Right lobe of liver (tissue), 6 donors: Measurements from ENCODE around the gene MRGPRX4. TPM values are rescaled to one million over a fixed set of nuclear protein-coding genes. Genes with fewer than 3 reads are reported as not detected.
"Not testable (repeated sequence)": the region's sequence is repeated elsewhere in the genome, so short reads cannot be mapped to it uniquely, and the experiment has no call there.

Source experiments
- ATAC-seq, 4 donors: fragments of 200-7000 bp; cut with Tn5 transposase; one replicate each; pipeline ENCODE4 v1.9.1; 2020; ENCODE audit warnings: mild to moderate bottlenecking in 4 of 4, moderate library complexity in 4 of 4
- DNase-seq, 3 donors: peaks; one replicate each; pipeline ENCODE4 v3.0.0-alpha.2; 2020
- H3K27ac ChIP-seq, 3 donors: fragments of 200-600 bp; one replicate each; pipeline ENCODE4 v1.8.0; 2022
- H3K27me3 ChIP-seq, 2 donors: fragments of 200-600 bp; one replicate each; pipeline ENCODE4 v1.8.0; 2022
- H3K36me3 ChIP-seq, 4 donors: fragments of 200-600 bp; sonication (generic) in 1 of 4; one replicate each; pipeline versions ENCODE4 v1.5.1 to v1.8.0; 2017 to 2022; ENCODE audit warnings: control low read depth in 1 of 4
- H3K4me1 ChIP-seq, 4 donors: fragments of 200-600 bp; sonication (generic) in 1 of 4; one replicate each; pipeline versions ENCODE4 v1.5.1 to v1.8.0; 2017 to 2022; ENCODE audit warnings: control low read depth in 1 of 4
- H3K4me3 ChIP-seq, 3 donors: fragments of 200-600 bp; one replicate each; pipeline ENCODE4 v1.8.0; 2022
- H3K9me3 ChIP-seq, 4 donors: fragments of 200-600 bp; sonication (generic) in 1 of 4; one replicate each; pipeline versions ENCODE4 v1.5.1 to v1.8.0; 2017 to 2022; ENCODE audit warnings: control low read depth in 1 of 4
- POLR2A ChIP-seq: fragments of 450-650 bp; IDR thresholded peaks from one replicate; pipeline ENCODE4 v1.6.1; 2017; ENCODE audit warnings: antibody characterized with exemption, mild to moderate bottlenecking
- whole genome bisulfite sequencing: methylation state at CpG from one replicate; pipeline ENCODE4 v1.1.6; 2018; ENCODE audit warnings: low coverage, low lambda C conversion rate; ENCODE audit not compliant: insufficient coverage; ENCODE audit errors: missing lambda C conversion rate; 5-methylcytosine and 5-hydroxymethylcytosine counted together
- intact Hi-C, 2 donors: fragments of 100-400 bp; cut with DNase I; formaldehyde crosslinking; loops; one replicate each; pipeline versions ENCODE4 v1.11.2 to v1.14.1; 2022
- long read RNA-seq: library from polyadenylated mRNA; unstranded; transcript quantifications from one replicate; pipeline ENCODE4 v2.0.0, GENCODE V29; 2019
- total RNA-seq, 6 experiments: library from RNA; depleted of rRNA in 2 of 6; stranded (reverse); fragments of >200 nt in 2 of 6; fragmentation: NEBNext Ultra II Directional in 3 of 6; extraction: Animal tissue kit (Norgen Biotek cat#: 25700) in 3 of 6; gene quantifications; one replicate each; pipeline versions ENCODE4 v1.1.0 to v1.2.4, GENCODE V29; 2016 to 2023
- TF ChIP-seq, protein P1 (sequence below), 4 donors: fragments of 200-600 bp in 3 of 4; fragments of 450-650 bp in 1 of 4; IDR thresholded peaks; one replicate each; pipeline versions ENCODE4 v1.5.1 to v1.8.0; 2016 to 2022; ENCODE audit warnings: antibody characterized with exemption in 4 of 4, mild to moderate bottlenecking in 2 of 4
- donor health status: DM: no; HTN: yes; CAD: no.
- donor health status: DM: no; HTN: no; CAD: no.
- donor health status: DM: no; HTN: no; CAD: no.
- donor health status: DM: no; HTN: yes; CAD: no.
- donor health status: DM: no; HTN: yes; CAD: no.

The MRGPRX4 gene
- total RNA-seq, result not detected
- long read RNA-seq, result 0 reads

DNA sequence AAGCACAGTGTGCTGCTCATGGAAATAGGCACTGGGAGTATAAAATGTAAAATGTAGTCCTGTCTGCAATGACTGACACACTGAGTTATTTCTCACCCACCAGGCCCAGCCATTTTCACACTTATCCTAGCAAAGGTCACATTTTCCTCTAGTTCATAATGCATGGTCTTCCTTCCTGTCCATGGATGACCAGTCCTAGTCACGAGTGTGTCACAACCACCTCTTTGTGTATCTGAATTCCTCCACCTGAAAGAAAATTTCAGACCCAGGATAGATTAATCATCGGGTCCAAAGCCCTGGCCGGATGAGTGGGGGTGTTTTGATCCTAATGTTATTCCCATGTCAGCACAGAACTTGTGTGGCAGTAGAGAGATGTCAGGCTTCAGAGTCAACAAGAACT lies at the start of gene MRGPRX4:
MRGPRX4 (plus strand) TSS at position 172 of the 400 bp plus-strand sequence. CDS start 420 bp downstream, outside the sequence.
- Histone ChIP-seq H3K9me3 (no peaks in the 10 kb centered on the region), H3K36me3 (no peaks in the 10 kb centered on the region), H3K4me3 (no peak within 1 kb of the TSS), H3K27ac (no peak within 1 kb of the TSS), H3K27me3 (no peaks in the 10 kb centered on the region), H3K4me1 (no peaks in the 10 kb centered on the region)
- ATAC-seq, result no peak
- WGBS, result 42% methylated on average over 1 of the region's 3 CpGs
- DNase-seq, result no peak
- TF ChIP-seq, protein P1, sequence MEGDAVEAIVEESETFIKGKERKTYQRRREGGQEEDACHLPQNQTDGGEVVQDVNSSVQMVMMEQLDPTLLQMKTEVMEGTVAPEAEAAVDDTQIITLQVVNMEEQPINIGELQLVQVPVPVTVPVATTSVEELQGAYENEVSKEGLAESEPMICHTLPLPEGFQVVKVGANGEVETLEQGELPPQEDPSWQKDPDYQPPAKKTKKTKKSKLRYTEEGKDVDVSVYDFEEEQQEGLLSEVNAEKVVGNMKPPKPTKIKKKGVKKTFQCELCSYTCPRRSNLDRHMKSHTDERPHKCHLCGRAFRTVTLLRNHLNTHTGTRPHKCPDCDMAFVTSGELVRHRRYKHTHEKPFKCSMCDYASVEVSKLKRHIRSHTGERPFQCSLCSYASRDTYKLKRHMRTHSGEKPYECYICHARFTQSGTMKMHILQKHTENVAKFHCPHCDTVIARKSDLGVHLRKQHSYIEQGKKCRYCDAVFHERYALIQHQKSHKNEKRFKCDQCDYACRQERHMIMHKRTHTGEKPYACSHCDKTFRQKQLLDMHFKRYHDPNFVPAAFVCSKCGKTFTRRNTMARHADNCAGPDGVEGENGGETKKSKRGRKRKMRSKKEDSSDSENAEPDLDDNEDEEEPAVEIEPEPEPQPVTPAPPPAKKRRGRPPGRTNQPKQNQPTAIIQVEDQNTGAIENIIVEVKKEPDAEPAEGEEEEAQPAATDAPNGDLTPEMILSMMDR (IDR thresholded peaks at IDR 0.05), result no peak
- TF ChIP-seq POLR2A, result no peak
- intact Hi-C loops, result no loop called here

DNA sequence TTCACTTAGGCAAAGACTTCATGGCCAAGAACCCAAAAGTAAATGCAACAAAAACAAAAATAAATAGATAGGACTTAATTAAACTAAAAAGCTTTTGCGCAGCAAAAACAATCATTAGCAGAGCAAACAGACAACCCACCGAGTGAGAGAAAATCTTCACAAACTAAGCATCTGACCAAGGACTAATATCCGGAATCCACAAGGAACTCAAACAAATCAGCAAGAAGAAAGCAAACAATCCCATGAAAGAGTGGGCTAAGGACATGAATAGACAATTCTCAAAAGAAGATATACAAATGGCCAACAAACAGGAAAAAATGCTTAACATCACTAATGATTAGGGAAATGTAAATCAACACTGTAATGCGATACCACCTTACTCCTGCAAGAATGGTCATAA lies 41.5 kb upstream of the MRGPRX4 start:
- intact Hi-C loops, H3K36me3 ChIP-seq, H3K4me1 ChIP-seq, H3K27me3 ChIP-seq, H3K27ac ChIP-seq, DNase-seq, H3K4me3 ChIP-seq, ATAC-seq, H3K9me3 ChIP-seq: not testable (repeated sequence)
- WGBS, result 70% methylated on average over 4 of the region's 4 CpGs

DNA sequence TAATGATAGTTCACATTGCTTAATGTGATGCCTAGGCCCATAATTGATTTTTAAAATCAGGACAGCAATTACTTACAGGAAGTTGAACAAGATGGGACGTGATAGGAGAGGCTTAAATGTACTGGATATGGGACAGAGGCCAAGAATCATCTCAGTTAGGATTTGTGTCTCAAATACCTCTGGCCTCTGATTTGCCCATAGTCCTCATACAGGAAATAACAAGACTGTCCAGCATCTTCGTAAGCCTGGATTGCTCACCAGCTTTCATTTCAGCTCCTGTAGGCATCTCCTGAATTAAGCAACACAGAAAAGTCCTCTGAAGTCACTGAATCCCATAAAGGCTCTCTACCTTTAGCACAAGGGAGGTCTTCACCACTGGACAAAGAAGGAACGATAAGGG lies 40.3 kb upstream of the MRGPRX4 start, which contains the start of gene MRGPRX3:
MRGPRX3 (plus strand) TSS at position 231 of the 400 bp plus-strand sequence. CDS start 4,632 bp downstream, outside the sequence.
- ATAC-seq, result no peak
- DNase-seq, result no peak
- H3K27ac ChIP-seq, result no peak within 1 kb of the TSS
- no peaks in the 10 kb centered on the region for H3K27me3 ChIP-seq
- intact Hi-C loops, result no loop called here
- H3K9me3 ChIP-seq, result peaks cover 0 to 3% (median 0%) of the 10 kb centered on the region in 4 donors
- 68% methylated on average over 3 of the region's 3 CpGs for WGBS
- TF ChIP-seq, protein P1 (IDR thresholded peaks at IDR 0.05), result no peak
- no peak for TF ChIP-seq POLR2A
- H3K36me3 ChIP-seq, result no peaks in the 10 kb centered on the region
- H3K4me1 ChIP-seq, result no peaks in the 10 kb centered on the region
- no peak within 1 kb of the TSS for H3K4me3 ChIP-seq

DNA sequence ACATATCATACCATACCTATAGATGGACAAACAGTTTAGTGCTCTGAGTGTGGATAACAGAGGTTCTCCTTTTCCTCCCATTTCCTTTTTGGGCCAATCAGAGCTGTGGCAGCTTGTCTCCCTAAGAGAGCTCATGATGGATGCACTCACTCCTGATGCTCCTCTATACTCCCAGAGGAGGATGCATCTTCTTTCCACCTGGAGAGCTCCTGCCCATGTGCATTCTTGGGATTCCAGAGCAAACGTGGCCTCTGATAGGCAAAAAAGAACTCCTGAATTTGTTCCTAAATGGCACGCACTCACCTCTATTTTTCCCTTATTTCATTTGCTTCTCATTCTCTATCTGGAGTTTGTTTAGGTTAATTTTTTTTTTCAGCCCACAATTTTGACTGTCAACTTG lies 37.3 kb upstream of the MRGPRX4 start:
- no peaks in the 10 kb centered on the region for H3K9me3 ChIP-seq
- intact Hi-C loops, result no loop called here
- H3K36me3 ChIP-seq, result no peaks in the 10 kb centered on the region
- TF ChIP-seq, protein P1 (IDR thresholded peaks at IDR 0.05), result no peak
- no peak for TF ChIP-seq POLR2A
- H3K27ac ChIP-seq, result no peak overlapping the region
- H3K4me1 ChIP-seq, result no peaks in the 10 kb centered on the region
- no peak for DNase-seq
- ATAC-seq, result no peak
- no peak overlapping the region for H3K4me3 ChIP-seq
- H3K27me3 ChIP-seq, result no peaks in the 10 kb centered on the region
- 36% methylated on average over 2 of the region's 2 CpGs for WGBS

DNA sequence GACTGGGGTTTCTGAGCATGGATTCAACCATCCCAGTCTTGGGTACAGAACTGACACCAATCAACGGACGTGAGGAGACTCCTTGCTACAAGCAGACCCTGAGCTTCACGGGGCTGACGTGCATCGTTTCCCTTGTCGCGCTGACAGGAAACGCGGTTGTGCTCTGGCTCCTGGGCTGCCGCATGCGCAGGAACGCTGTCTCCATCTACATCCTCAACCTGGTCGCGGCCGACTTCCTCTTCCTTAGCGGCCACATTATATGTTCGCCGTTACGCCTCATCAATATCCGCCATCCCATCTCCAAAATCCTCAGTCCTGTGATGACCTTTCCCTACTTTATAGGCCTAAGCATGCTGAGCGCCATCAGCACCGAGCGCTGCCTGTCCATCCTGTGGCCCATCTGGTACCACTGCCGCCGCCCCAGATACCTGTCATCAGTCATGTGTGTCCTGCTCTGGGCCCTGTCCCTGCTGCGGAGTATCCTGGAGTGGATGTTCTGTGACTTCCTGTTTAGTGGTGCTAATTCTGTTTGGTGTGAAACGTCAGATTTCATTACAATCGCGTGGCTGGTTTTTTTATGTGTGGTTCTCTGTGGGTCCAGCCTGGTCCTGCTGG lies 35.3 kb upstream of the MRGPRX4 start:
- DNase-seq, result no peak
- Histone ChIP-seq H3K4me1 (no peaks in the 10 kb centered on the region), H3K36me3 (no peaks in the 10 kb centered on the region), H3K27ac (no peak overlapping the region), H3K9me3 (no peaks in the 10 kb centered on the region), H3K27me3 (no peaks in the 10 kb centered on the region), H3K4me3 (no peak overlapping the region)
- TF ChIP-seq, protein P1 (IDR thresholded peaks at IDR 0.05), result no peak
- no peak for TF ChIP-seq POLR2A
- intact Hi-C loops, result no loop called here
- WGBS, result 88% methylated on average over 22 of the region's 29 CpGs
- no peak for ATAC-seq
